Effector memory CD8-positive, alpha-beta T cell (primary cell): ENCODE data around the gene SCAP.
A peak's percentile ranks its signal among the peaks of the same experiment; 100 is the strongest.
"Not testable (repeated sequence)": the region's sequence is repeated elsewhere in the genome, so short reads cannot be mapped to it uniquely, and the experiment has no call there.

ENCODE experiments used
- ATAC-seq: fragments of 150-1000 bp; cut with Tn5 transposase; replicated peaks from 2 replicates; pipeline ENCODE4 v1.10.0; 2021; ENCODE audit warnings: mild to moderate bottlenecking, moderate library complexity
- DNase-seq, 3 experiments: peaks; one replicate each; pipeline ENCODE4 v3.0.0; 2021
- H3K27ac Mint-ChIP-seq, 2 donors: one replicate each; pipeline ENCODE4 v1.8.0; 2022; ENCODE audit warnings: mild to moderate bottlenecking in 2 of 2, mixed read lengths in 2 of 2, moderate library complexity in 2 of 2
- H3K27me3 Mint-ChIP-seq, 2 donors: one replicate each; pipeline ENCODE4 v1.8.0; 2022; ENCODE audit warnings: mixed read lengths in 2 of 2
- H3K36me3 Mint-ChIP-seq: one replicate; pipeline ENCODE4 v1.8.0; 2022; ENCODE audit warnings: mild to moderate bottlenecking, moderate library complexity, mixed read lengths; ENCODE audit not compliant: insufficient read depth
- H3K4me1 Mint-ChIP-seq, 2 donors: one replicate each; pipeline ENCODE4 v1.8.0; 2022; ENCODE audit warnings: low read depth in 2 of 2, mixed read lengths in 2 of 2
- H3K4me3 Mint-ChIP-seq, 2 donors: one replicate each; pipeline ENCODE4 v1.8.0; 2022; ENCODE audit warnings: mild to moderate bottlenecking in 2 of 2, mixed read lengths in 2 of 2, moderate library complexity in 2 of 2
- H3K9me3 Mint-ChIP-seq, 2 donors: one replicate each; pipeline ENCODE4 v1.8.0; 2022; ENCODE audit warnings: mixed read lengths in 2 of 2
- total RNA-seq, 9 experiments: gene quantifications; one replicate each; lab custom pipeline; 2026; lab: John Stamatoyannopoulos, UW

Gene SCAP
- total RNA-seq: 45.0 to 138 (median 107) reads per million in 9 experiments

DNA sequence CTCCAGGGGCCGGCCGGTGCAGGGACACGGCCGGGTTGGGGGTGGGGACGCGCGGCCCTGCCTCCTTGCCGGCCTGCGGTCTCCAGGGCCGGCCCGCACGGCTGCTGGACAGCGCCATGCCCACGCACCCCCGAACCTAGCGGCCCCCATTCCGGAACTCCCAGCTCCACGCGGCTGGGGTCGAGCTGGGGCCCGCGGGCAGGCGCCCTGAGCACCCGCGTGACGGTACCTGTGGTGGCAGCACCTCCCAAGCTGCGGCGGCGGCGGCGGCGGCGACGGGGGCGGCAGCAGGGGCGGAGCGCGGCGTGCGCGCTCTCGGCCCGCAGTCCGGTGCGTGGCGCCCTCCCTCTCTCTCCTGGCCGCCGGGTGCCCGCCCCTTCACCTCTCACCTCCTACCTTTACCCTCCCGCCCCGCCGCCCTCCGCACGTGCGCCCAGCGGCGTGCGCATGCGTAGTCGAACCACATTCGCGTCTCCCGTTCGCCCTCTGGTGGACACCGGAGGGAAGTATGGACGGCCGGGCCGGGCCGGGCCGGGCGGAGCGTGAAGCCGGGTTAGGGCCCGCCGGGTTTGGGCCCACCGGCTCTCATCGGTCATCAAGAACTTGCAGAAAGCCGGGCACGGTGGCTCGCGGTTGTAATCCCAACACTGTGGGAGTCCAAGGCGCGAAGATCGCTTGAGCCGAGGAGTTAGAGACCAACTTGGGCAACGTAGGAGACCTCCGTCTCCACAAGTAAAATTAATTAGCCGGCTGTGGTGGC lies at the start of gene SCAP:
Gene SCAP, minus strand, starts transcription at position 372 of the 760 bp plus-strand sequence. CDS start 32,948 bp downstream, outside the sequence.
- Mint-ChIP-seq H3K9me3 (no peaks in the 10 kb centered on the region), H3K27me3 (no peaks in the 10 kb centered on the region)

DNA sequence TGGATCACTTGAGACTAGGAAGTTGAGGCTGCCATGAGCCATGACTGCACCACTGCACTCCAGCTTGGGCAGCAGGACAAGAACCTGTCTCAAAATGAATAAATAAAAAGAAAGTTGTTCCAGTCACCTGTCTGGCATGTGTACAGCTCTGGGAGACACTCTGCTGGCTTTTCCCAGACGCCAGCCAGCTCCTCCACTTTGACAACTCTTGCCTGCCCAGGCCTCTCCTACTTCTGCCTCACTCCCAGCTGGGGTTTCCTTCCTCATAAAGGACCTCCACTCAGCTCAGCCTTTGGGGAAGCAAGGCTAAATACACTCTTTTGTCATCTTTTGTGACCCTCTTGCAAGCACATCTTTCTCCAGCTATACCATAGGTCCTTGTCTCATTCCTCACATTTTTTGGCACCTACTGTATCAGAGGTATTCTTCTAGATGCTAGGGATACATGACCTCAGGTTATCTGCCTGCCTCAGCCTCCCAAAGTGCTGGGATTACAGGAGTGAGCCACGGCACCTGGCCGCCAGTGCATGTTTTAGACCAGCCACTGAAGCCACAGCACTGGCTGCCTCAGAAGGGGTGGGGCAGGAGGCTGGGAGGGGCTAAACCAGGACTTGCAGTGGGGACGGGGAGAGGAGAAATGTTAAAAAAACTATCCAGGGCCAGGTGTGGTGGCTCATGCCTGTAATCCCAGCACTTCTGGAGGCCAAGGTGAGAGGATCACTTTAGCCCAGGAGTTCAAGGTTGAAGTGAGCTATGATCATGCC lies 47.8 kb upstream of the SCAP start:
- Mint-ChIP-seq H3K27ac (peak overlapping the region in 1 of 2 donors; percentile 81), H3K9me3 (no peaks in the 10 kb centered on the region), H3K27me3 (peaks cover 0 to 19% of the 10 kb centered on the region in 2 donors), H3K4me3 (no peak overlapping the region), H3K36me3 (peaks cover 3% of the 10 kb centered on the region), H3K4me1 (peaks cover 0 to 2% of the 10 kb centered on the region in 2 donors)
- no peak for ATAC-seq
- no peak for DNase-seq

More for the DNA sequence above, at the start of gene SCAP:
- H3K27ac Mint-ChIP-seq: peak within 1 kb of the TSS; percentile 93 to 96
- H3K36me3 Mint-ChIP-seq: peaks cover 16% of the 10 kb centered on the region
- peak; percentile 96 to 98 (median 97) for DNase-seq
- peaks cover 30 to 33% of the 10 kb centered on the region in 2 donors for H3K4me1 Mint-ChIP-seq
- ATAC-seq: peak; percentile 92
- H3K4me3 Mint-ChIP-seq: peak within 1 kb of the TSS; percentile 94 to 98

DNA sequence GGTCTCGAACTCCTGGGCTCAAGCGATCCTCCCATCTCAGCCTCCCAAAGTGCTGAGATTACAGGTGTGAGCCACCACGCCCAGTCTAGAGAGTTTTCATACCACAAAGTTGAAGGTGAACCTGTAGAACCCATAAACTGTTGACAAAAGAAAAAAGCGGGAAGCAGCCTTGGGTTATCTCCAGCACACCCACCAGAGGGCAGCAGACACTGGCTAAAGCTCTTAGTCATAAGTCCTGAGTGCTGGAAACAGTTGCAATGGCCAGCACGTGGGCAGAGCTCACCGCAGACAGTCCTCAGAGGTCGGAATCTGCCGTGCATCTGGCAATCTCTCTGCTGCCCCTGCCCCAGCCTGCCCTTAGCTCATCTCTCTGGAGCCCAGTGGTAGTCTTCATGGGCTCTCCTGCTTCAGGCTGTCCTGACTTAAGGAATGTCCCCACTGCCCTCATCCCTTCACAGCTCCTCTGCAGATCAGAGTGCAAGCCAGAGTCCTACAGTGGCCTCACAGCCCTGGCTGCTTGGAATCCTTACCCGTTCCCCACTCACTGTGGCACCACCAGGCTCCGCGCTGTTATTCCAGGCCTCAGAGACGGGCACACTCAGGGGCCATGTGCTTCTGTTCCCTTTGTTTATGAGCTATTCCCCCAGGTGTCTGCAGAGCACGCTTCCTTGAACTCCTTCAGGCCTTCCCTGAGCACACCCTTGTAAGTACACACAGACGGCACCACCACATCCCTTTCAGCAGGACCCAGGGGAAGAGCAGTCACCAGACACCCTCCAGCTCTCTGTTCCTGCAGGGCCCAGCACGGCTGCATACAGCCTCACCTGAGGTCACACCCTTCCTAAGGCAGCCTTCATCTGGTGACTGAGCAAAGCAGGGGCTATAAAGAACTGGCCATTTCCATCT lies 46.6 kb upstream of the SCAP start:
- DNase-seq (peak; percentile 42 to 63 (median 48)), ATAC-seq (peak; percentile 79)
- H3K9me3 Mint-ChIP-seq: no peaks in the 10 kb centered on the region
- H3K4me3 Mint-ChIP-seq: no peak overlapping the region
- peaks cover 0 to 2% of the 10 kb centered on the region in 2 donors for H3K4me1 Mint-ChIP-seq
- H3K36me3 Mint-ChIP-seq: peaks cover 3% of the 10 kb centered on the region
- peaks cover 0 to 19% of the 10 kb centered on the region in 2 donors for H3K27me3 Mint-ChIP-seq
- peak overlapping the region in 1 of 2 donors; percentile 81 for H3K27ac Mint-ChIP-seq

DNA sequence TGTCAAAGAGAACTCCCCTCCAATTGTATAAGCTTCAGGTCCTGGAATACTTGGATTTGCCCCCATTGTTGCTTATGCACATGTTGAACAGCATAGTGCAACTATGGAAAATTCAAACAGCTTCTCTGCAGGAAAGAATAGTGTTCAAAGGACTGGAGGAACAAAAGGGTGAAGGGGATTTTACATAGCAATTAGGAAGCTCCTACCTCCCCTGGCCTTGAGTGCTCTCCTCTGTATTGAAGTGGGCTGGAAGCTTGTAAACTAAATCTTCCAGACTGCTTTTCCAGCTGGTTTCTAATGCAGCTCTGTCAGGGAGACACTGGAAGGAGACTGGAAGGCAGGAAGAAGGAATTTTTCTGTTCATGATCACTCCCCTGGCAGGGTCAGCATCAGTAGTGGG lies 45.0 kb upstream of the SCAP start:
- H3K4me3 Mint-ChIP-seq: no peak overlapping the region
- peaks cover 0 to 2% of the 10 kb centered on the region in 2 donors for H3K4me1 Mint-ChIP-seq
- peaks cover 0 to 19% of the 10 kb centered on the region in 2 donors for H3K27me3 Mint-ChIP-seq
- H3K9me3 Mint-ChIP-seq: no peaks in the 10 kb centered on the region
- ATAC-seq: no peak
- no peak for DNase-seq
- no peak overlapping the region for H3K27ac Mint-ChIP-seq
- H3K36me3 Mint-ChIP-seq: no peaks in the 10 kb centered on the region

DNA sequence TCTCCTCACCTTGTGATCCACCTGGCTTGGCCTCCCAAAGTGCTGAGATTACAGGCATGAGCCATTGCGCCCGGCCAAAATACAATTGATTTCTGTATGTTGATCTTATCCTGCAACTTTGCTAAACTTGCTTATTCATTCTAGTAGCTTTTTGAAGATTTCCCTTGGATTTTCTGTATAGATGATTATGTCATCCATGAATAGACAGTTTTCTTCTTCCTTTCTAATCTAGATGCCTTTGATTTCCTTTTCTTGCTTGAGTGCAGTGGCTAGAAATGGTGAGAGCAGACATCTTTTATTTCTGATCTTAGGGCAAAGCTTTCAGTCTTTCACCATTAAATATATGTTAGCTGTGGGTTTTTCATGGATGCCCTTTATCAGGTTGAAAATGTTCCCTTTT lies 42.2 kb upstream of the SCAP start:
- peaks cover 0 to 18% of the 10 kb centered on the region in 2 donors for H3K27me3 Mint-ChIP-seq

DNA sequence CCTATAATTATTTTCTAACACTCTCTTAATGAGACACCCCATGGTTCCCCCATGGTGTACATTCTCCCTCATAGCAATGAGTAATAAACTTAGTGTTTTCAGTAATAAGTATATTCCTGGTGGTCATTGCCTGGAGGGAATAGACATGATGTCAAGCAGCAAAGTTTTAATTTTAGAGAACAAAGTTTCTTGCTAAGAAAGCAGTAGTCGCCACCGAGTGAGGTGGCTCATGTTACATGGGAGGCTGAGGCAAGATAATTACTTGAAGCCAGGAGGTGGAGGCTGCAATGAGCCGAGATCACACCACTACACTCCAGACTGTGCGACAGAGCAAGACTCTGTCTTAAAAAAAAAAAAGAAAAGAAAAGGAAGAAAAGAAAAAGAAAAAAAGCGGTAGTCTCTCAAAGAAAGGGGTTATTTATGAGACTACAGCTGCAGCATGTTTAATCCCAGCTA lies 40.2 kb upstream of the SCAP start:
- peak overlapping the region in 1 of 2 donors; percentile 3 for H3K4me3 Mint-ChIP-seq
- peaks cover 0 to 2% of the 10 kb centered on the region in 2 donors for H3K27me3 Mint-ChIP-seq
- peaks cover 11 to 14% of the 10 kb centered on the region in 2 donors for H3K4me1 Mint-ChIP-seq
- H3K36me3 Mint-ChIP-seq: peaks cover 15% of the 10 kb centered on the region
- no peak for ATAC-seq
- H3K27ac Mint-ChIP-seq: no peak overlapping the region
- H3K9me3 Mint-ChIP-seq: no peaks in the 10 kb centered on the region
- no peak for DNase-seq

More for the DNA sequence above, 42.2 kb upstream of the SCAP start:
- peaks cover 15% of the 10 kb centered on the region for H3K36me3 Mint-ChIP-seq
- ATAC-seq (no peak), DNase-seq (no peak)
- peaks cover 3 to 5% of the 10 kb centered on the region in 2 donors for H3K4me1 Mint-ChIP-seq
- no peak overlapping the region for H3K27ac Mint-ChIP-seq
- no peak overlapping the region for H3K4me3 Mint-ChIP-seq
- no peaks in the 10 kb centered on the region for H3K9me3 Mint-ChIP-seq

DNA sequence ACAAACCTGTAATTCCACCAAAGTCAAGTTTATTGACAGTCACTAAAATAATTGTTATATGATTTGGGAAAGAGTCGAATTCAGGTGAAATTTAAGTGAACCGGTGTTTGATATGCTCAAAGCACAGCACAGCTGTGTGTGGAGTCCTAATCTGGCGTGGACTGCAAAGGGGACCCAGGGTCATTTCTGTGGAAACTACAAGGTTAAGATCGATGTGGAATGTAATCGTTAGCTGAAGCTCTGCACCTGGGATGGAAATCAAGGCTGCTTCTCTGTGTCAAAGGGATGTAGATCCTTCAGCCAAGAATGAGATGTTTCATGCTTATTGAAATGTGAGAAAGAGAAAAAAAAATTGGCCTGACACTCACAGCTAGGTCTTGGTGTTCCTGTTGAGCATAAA lies 39.4 kb upstream of the SCAP start:
- Mint-ChIP-seq H3K27ac (peak overlapping the region in 1 of 2 donors; percentile 62), H3K27me3 (no peaks in the 10 kb centered on the region), H3K4me1 (peaks cover 11 to 14% of the 10 kb centered on the region in 2 donors), H3K36me3 (peaks cover 22% of the 10 kb centered on the region), H3K4me3 (peak overlapping the region; percentile 50 to 77), H3K9me3 (no peaks in the 10 kb centered on the region)
- ATAC-seq: no peak
- DNase-seq: no peak

DNA sequence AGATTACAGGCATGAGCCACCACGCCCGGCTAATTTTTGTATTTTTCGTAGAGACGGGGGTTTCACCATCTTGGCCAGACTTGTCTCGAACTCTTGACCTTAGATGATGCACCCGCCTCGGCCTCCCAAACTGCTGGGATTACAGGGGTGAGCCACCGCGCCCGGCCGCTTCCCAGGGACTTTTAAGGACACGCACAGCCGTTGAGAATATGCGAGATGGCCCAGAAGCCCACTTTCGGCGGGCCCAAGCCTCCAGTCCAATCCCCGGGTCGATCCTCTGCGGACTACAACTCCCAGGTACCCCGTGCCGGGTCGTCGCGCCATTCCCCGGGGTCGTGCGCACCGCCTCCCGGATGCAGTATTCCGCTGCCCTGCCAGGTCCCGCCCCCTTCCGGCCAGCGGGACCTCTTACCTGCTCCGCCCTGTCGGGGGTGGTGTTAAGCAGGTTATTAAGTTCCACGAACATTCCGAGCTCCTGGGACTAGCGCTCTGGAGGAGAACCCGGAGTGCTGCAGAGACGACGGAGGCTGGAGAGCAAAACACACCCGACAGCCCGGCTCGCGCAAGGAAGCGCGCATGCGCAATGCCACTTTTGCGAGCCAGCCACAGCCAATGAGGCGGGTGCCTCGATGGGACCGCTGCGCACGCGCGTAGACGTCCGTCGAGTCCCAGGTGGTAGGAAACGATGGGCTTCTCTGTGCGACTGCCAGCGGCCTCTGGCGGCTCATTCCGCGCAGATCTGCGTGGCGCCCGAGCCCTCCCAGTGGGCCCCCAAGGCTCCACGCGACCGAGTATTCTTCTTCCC lies 37.6 kb upstream of the SCAP start, which contains the start of gene ELP6:
Gene ELP6, minus strand, starts transcription at position 588 of the 805 bp plus-strand sequence. Its CDS starts 122 bp downstream, at position 466.
- H3K27ac Mint-ChIP-seq: peak within 1 kb of the TSS; percentile 95 to 99
- peak; percentile 93 for ATAC-seq
- peaks cover 14% of the 10 kb centered on the region in 2 donors for H3K4me1 Mint-ChIP-seq
- DNase-seq: peak; percentile 95 to 96 (median 96)
- H3K27me3 Mint-ChIP-seq: no peaks in the 10 kb centered on the region
- no peaks in the 10 kb centered on the region for H3K9me3 Mint-ChIP-seq
- H3K4me3 Mint-ChIP-seq: peak within 1 kb of the TSS; percentile 96 to 97
- peaks cover 36% of the 10 kb centered on the region for H3K36me3 Mint-ChIP-seq

DNA sequence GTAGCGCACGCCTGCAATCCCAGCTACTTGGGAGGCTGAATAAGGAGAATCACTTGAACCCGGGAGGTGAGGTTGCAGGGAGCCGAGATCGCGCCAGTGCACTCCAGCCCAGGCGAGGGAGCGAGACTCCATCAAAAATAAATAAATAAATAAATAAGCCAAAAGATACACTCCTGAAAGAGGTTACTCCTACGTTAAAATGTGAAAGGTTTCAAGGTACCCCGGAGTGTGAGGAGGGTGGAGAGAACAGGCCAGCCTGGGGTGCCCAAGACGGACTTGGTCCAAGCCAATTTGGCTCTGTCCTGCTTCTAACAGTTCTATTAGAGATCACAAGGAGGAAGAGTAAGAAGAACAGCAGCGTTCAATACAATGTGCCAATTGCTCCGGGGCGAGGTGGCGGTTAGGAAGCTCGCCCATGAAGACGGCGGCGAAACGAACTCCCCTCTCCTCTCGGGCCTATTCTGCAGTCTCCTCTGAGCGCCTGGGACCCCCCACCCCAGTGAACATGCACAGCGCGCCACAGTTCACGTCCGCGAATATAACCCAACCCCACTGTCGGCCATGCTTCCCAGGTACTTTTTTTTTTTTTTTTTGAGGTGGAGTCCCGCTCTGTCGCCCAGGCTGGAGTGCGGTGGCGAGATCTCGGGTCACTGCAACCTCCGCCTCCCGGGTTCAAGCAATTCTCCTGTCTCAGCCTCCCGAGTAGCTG lies 36.8 kb upstream of the SCAP start:
- Mint-ChIP-seq H3K27me3 (no peaks in the 10 kb centered on the region), H3K4me3 (peak overlapping the region; percentile 96 to 97), H3K4me1 (peaks cover 14% of the 10 kb centered on the region in 2 donors), H3K9me3 (no peaks in the 10 kb centered on the region), H3K36me3 (peaks cover 39% of the 10 kb centered on the region), H3K27ac (peak overlapping the region; percentile 95 to 99)
- DNase-seq (peak in 1 of 3 experiments; percentile 16), ATAC-seq (peak; percentile 3)

DNA sequence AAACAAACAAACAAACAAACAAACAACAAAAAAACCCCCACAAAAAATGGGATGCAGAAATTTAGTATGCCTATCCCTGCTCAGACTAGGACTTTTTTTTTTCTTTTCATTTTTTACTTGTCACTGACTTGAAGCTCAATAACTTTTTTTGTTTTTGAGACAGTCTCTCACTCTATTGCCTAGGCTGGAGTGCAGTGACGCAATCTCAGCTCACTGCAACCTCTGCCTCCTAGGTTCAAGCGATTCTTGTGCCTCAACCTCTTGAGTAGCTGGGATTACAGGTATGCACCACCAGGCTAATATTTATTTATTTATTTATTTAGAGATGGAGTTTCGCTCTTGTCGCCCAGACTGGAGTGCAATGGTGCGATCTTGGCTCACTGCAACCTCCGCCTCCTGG lies 29.5 kb upstream of the SCAP start:
- not testable (repeated sequence) for H3K4me3 Mint-ChIP-seq, H3K4me1 Mint-ChIP-seq, ATAC-seq, DNase-seq, H3K27me3 Mint-ChIP-seq, H3K9me3 Mint-ChIP-seq, H3K27ac Mint-ChIP-seq
- peaks cover 65% of the 10 kb centered on the region for H3K36me3 Mint-ChIP-seq

DNA sequence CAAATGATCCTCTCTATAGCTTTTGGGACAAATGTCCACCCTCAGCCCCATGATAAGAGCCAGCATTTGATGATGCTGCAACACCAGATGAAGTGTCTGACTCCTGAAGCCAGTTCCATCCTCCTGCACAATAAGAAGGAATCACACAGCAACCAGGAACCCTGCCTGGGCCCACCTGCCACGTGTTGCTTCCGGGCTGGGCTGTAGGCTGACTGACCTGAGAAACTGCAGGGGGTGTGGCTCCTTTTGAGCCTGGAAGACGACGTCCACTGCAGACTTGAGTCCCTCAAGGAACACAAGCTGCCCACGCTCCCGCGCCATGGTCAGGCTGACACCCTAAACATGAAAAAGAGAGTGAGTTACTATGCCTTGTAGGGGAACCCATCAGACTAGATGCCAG lies 28.4 kb upstream of the SCAP start:
- H3K4me1 Mint-ChIP-seq: peaks cover 0 to 2% of the 10 kb centered on the region in 2 donors
- H3K27ac Mint-ChIP-seq: no peak overlapping the region
- DNase-seq: no peak
- ATAC-seq: no peak
- H3K9me3 Mint-ChIP-seq: no peaks in the 10 kb centered on the region
- no peak overlapping the region for H3K4me3 Mint-ChIP-seq
- H3K36me3 Mint-ChIP-seq: peaks cover 60% of the 10 kb centered on the region
- H3K27me3 Mint-ChIP-seq: no peaks in the 10 kb centered on the region
